Aorta (tissue), 4 donors: ENCODE measurements around the gene NELFCD. TPM values are rescaled to one million over a fixed set of nuclear protein-coding genes. Genes with fewer than 3 reads are reported as not detected.

Experiments
- polyA plus RNA-seq, 2 donors: library from polyadenylated mRNA; stranded (reverse); fragments of 200-250 nt; gene quantifications; one replicate each; pipeline ENCODE4 v1.2.3, GENCODE V29; 2013
- total RNA-seq, 2 donors: library from RNA; stranded (reverse); fragmentation: NEBNext Ultra II Directional; extraction: Animal tissue kit (Norgen Biotek cat#: 25700); gene quantifications; one replicate each; pipeline ENCODE4 v1.2.1, GENCODE V29; 2021
- donor health status: healthy with polysubstance abuse.
- donor health status: Bipolar disorder and iron deficiency.
- donor health status: DM: no; HTN: no; CAD: no.
- donor health status: DM: yes; HTN: yes; CAD: no.

NELFCD gene
- total and polyA plus RNA-seq, 4 donors = 22.7 to 53.9 (median 45.3) TPM

Other genes with a start within 250 kb of the NELFCD start
- 1 to 10 TPM; 1.2 to 1.7 TPM for gene GNAS-AS1, start 130.4 kb upstream of the NELFCD start, total RNA-seq
- 1 to 10 TPM in 1 of 2 donors, not detected in 1; 1.0 TPM for gene GNAS-AS1, start 130.4 kb upstream of the NELFCD start, polyA plus RNA-seq
- 100 to 1,000 TPM; 838 to 881 TPM for gene GNAS, start 128.5 kb upstream of the NELFCD start, total RNA-seq
- 1,000 to 10,000 TPM in 1 of 2 donors, 100 to 1,000 TPM in 1; 934 to 1,060 TPM for gene GNAS, start 128.5 kb upstream of the NELFCD start, polyA plus RNA-seq
- gene CTSZ, start 26.0 kb downstream of the NELFCD start, total RNA-seq = 100 to 1,000 TPM; 183 to 241 TPM
- gene CTSZ, start 26.0 kb downstream of the NELFCD start, polyA plus RNA-seq = 100 to 1,000 TPM; 299 to 350 TPM
- 1 to 10 TPM in 1 of 2 donors, under 1 TPM in 1; 0.15 to 2.1 TPM for gene TUBB1, start 38.2 kb downstream of the NELFCD start, total RNA-seq
- not detected for gene TUBB1, start 38.2 kb downstream of the NELFCD start, polyA plus RNA-seq
- gene ATP5F1E, start 51.1 kb downstream of the NELFCD start, total RNA-seq = 10 to 100 TPM; 48.2 to 50.1 TPM
- 100 to 1,000 TPM in 1 of 2 donors, 10 to 100 TPM in 1; 51.5 to 110 TPM for gene ATP5F1E, start 51.1 kb downstream of the NELFCD start, polyA plus RNA-seq
- gene PRELID3B, start 61.5 kb downstream of the NELFCD start, total RNA-seq = 10 to 100 TPM; 24.0 to 33.1 TPM
- gene PRELID3B, start 61.5 kb downstream of the NELFCD start, polyA plus RNA-seq = 10 to 100 TPM; 19.5 to 44.2 TPM
- gene ZNF831, start 182.6 kb downstream of the NELFCD start, total RNA-seq = under 1 TPM; 0.57 to 0.68 TPM
- under 1 TPM in 1 of 2 donors, not detected in 1; 0.03 TPM for gene ZNF831, start 182.6 kb downstream of the NELFCD start, polyA plus RNA-seq